GM19438 (cell line): ENCODE results near the gene RTEL1.
"Not testable (repeated sequence)": the region's sequence is repeated elsewhere in the genome, so short reads cannot be mapped to it uniquely, and the experiment has no call there.

ENCODE experiments used
- ATAC-seq: cut with Tn5 transposase; IDR thresholded peaks from one replicate; pipeline ENCODE4 v1.9.1; 2021; ENCODE audit warnings: low read depth; ENCODE audit not compliant: unreplicated experiment

RTEL1 gene

GRCh38 chr20:63648895-63649589, 9.1 kb upstream of the RTEL1 start:
- no peak for ATAC-seq

GRCh38 chr20:63650486-63650885, 7.6 kb upstream of the RTEL1 start:
- not testable (repeated sequence) for ATAC-seq

GRCh38 chr20:63651942-63652191, 6.2 kb upstream of the RTEL1 start:
- ATAC-seq = no peak

- ATAC-seq = no peak
Measured at GRCh38 chr20:63652192-63652980, 5.7 kb upstream of the RTEL1 start.

GRCh38 chr20:63653041-63653973, 4.8 kb upstream of the RTEL1 start, which contains the start of gene STMN3:
Gene STMN3 (minus strand): TSS chr20:63653424. CDS start chr20:63653345, 79 bp downstream.
- no peak for ATAC-seq

DNA sequence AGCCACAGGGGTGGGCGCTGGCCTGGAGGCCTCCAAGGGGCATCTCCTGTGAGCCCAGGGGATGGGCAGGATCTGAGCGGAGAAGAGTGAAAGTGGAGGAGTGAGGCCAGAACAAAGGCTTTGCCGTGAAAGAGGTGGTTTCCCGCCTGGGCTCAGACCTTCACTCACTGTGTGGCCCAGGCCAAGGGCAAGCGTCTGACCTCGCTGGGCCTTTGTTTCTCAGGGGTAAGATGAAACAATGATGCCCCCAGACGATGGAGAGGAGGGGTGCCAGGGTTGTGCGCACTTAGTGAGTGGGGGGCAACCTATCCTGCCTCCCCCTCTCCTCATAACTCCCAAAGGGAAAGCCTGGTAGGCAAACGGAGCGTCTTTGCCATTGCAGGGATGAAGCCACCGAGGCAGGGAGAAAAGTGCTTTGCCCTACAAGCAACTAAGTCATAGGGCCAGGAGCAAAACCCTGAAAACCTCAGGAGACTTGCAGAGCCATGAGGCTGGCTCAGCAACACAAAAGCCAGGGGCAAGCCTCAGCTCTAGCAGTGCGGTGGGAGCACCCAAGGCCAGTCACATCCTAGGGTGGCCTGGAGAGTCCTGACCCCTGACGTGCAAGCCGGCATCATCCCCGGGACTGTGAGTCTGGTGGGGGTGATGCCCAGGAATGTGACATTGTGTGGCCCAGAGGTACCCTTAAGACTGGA, 4.0 kb upstream of the RTEL1 start:
- no peak for ATAC-seq

DNA sequence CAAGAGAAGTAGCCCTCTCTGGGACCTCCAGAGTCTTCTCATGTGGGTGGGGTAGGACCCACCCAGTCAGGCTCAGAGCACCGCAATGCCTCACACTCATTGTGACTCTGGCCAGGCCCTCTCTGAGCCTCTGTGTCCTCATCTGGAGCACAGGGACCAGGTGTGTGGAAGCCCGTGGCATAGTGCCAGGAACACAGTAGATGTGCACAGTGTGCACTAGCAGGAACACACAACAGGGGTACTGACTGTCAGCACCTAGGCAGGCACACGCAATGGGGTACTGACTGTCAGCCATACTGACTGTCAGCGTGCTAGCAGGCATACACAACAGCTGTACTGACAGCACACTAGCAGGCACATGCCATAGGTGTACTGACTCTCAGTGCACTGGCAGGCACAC, 2.9 kb upstream of the RTEL1 start:
- no peak for ATAC-seq

GRCh38 chr20:63656451-63656850, 1.7 kb upstream of the RTEL1 start:
- no peak for ATAC-seq

GRCh38 chr20:63657260-63657936, 714 bp upstream of the RTEL1 start:
- ATAC-seq = no peak

- peak; percentile 8 for ATAC-seq
Measured at GRCh38 chr20:63658749-63659187, 656 bp downstream of the RTEL1 start.

DNA sequence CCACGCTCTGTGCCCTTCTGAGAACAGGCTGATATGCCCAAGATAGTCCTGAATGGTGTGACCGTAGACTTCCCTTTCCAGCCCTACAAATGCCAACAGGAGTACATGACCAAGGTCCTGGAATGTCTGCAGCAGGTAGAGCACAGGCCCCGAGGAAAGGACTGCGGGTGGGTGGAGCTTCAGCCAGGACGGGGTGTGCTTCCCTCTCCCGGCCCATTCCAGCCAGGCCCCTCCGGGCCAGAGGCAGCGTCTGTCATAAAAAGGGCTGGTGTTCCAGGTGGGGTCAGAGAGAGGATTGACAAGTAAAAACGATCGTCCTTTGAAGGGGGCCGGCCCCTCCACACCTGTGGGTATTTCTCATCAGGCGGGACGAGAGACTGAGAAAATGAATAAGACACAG, 1.3 kb downstream of the RTEL1 start:
- ATAC-seq = no peak

GRCh38 chr20:63660174-63660573, 2.1 kb downstream of the RTEL1 start:
- ATAC-seq = not testable (repeated sequence)

GRCh38 chr20:63660622-63661021, 2.5 kb downstream of the RTEL1 start:
- no peak for ATAC-seq

- ATAC-seq = no peak
Measured at GRCh38 chr20:63661108-63661507, 3.0 kb downstream of the RTEL1 start.

GRCh38 chr20:63661959-63662812, 4.1 kb downstream of the RTEL1 start:
- no peak for ATAC-seq

DNA sequence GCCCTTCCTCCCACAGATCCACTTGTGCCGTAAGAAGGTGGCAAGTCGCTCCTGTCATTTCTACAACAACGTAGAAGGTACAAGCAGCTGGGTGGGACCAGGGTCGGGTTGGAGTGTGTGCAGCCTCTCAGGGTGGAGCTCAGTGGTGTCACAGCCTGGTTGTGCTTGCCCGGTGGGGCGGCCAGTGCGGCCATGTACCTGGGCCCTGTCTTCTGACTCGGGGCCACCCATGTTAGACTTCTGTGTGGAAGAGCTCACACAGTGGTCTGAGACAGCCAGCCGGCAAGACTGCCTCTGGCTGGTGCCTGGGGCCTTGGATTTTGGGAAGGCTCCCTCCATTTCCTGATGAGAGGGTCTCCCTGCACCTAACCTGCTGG, 4.7 kb downstream of the RTEL1 start:
- no peak for ATAC-seq

- no peak for ATAC-seq
Measured at GRCh38 chr20:63663332-63664066, 5.4 kb downstream of the RTEL1 start.

DNA sequence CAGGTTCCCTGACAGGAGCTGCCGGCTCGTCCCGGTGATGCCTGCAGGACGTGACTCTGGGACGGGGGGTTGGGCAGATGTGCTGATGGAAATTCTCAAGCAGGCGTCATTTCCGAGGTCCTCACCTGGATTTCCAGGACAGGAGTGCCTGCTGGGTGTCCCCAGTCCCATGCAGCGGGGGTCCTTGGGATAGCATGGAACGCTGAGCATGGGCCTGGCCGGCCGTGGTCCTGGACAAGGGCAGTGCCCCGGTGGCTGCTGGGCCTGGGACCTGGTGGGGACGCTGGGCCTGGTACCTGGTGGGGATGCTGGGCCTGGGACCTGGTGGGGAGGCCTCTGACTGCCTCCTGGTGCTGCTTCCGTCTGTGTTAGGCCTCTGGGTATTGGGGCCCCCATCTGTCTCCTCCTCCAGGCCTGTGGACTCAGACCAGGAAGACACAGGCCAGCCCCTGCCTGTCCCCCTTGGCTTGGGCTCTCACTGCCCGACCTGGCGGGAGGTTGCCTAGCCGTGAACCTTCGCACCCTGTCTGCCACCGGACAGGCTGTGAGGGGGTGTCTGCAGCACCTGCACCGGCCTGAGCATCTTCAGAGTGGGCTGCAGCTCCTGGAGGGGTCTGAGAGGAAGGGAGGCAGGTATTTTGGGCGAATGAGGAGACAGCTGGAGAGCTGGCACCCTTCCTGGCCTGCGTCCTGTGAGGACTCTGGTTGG, 6.2 kb downstream of the RTEL1 start:
- ATAC-seq = no peak
